HFF-Myc (cell line): Measurements from ENCODE around the gene ZPR1.
A peak's percentile ranks its signal among the peaks of the same experiment; 100 is the strongest.

Experiments used
- DNase-seq: peaks from one replicate; pipeline ENCODE4 v3.0.0-alpha.2; 2011; ENCODE audit warnings: low read depth; ENCODE audit errors: extremely low read depth
- H3K4me3 ChIP-seq: replicated peaks from 2 replicates; pipeline ENCODE4 v1.5.1; 2011; ENCODE audit warnings: low read depth, mild to moderate bottlenecking, control low read depth, low read length
- CTCF ChIP-seq: IDR thresholded peaks from 2 replicates; pipeline ENCODE4 v1.5.1; 2012; ENCODE audit warnings: mild to moderate bottlenecking, low read depth, low read length, control low read depth; ENCODE audit errors: missing control alignments

The ZPR1 gene

DNA sequence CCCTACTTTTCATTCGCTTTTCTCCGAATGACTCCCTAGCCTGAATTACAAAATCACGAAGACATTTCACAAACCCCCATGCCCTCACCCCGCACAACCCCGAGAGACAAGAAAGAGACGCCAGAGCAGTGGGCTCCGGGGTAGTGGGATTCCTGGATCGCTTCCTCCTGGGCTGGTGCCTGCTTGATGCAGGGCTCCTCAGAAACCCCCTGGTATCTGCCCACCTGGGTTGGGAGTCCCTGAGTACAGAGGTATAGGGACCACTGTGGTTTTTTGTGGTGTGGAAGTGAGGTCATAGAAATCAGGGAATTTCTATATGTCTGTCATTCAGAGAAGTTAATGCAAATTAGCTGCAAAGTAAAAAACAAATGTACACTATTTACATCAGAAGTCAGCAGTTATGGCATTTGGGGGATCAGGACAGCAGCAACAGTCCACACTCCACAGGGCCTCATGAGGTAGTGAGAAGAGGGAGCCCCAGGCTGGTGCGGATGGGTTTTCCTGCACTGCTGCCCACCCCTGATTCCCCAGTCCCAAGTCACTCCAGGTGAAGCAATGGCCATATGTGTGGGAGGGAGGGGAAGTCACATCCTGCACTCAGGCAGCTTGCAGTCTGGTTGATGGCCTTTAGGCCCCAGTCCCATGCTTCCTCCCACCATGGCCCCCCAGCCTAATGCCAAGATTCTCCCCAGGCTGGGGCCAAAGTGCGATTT is 54.6 kb downstream of the ZPR1 start:
- no peak for TF ChIP-seq CTCF
- DNase-seq: no peak

DNA sequence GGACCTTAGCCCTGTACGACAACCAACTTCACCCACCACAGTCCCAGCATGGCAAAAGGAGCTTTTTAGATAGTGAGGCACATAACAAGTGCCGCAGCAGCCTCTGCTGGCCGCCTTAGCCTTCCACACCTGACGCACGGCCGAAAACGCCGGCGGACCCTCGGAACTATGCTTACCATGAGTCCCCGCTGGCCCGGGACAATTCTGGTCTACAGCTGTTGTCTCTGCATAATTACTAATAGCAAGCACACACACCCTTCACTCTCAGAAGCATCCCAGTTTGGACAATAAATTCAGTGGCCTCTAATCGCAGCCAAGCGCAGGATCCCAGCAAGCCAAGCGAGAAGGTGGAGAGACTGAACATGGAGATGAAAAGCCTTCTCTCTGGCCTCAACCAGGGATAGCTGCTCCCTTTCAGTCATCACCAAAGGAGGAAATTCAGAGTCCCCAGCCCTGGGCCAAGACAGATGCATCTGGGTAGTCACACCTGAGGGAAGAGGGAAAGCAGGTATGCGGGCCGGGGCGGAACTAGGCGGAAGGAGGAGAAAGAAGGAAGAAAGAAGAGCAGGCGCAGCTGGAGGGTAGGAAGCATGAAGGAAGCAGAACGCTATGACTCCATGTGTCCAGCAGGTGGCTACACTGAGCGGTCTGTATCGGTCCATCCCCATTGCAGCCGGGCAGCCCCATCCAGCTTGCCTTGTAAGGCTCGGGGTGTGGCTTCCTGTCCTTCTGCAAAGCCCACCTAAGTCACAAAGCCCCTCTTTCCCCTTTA is 55.4 kb downstream of the ZPR1 start:
- peak; percentile 93 for TF ChIP-seq CTCF
- no peak overlapping the region for H3K4me3 ChIP-seq
- peak; percentile 52 for DNase-seq

More for the DNA sequence above, 54.6 kb downstream of the ZPR1 start:
- no peak overlapping the region for H3K4me3 ChIP-seq

DNA sequence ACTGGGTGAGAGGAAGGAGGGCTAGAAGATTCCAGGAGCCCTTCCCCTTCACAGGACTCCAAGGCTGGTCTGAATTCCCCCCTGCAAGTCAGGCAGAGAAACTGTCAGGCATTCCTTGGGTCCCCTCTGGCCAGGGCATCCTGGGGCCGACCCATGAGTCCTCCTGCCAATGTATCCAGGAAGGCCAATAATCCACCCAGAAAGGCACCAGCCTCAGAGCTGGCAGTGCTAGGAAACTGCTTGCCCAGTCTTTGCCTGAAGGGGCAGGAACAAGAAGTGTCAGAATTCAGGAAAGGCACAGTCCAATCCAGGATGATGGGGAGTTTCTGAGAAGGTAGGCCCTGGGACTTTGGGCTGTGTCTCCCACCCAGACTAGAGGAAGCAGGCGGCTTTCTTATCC is 56.0 kb downstream of the ZPR1 start:
- H3K4me3 ChIP-seq: no peak overlapping the region
- no peak for TF ChIP-seq CTCF
- no peak for DNase-seq

DNA sequence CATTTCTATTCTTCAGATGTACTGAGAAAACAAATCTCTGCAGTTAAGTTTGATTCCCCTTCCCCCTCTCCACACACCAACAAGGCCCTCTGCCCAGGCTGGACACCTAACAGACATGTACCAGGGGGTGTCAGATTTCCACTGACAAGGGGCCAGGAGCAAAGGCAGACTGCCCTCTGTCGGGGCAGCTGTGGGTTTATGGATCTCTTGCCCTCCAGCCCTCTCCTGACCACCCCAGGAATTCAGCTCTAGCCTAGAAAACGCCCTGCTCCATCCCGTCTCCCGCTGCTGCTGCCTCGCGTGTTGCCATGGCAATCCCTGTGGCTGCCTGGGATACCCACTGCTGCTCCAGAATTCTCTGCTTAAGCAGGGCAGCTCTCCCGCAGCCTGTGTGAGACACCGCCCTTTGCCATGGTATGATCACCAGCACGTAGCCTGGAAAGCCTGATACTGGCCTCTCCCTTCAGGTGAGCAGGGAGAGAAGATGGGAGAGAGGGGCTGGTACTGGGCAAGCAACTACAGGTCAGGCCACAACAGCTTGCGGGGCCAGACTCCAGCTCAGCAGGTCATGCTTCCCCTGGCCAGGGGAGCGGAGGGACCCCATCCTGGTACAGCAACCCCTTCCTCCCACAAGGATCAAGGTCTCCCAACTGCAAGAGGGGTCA is 56.6 kb downstream of the ZPR1 start:
- peak; percentile 3 for TF ChIP-seq CTCF
- DNase-seq: no peak
- H3K4me3 ChIP-seq: no peak overlapping the region

DNA sequence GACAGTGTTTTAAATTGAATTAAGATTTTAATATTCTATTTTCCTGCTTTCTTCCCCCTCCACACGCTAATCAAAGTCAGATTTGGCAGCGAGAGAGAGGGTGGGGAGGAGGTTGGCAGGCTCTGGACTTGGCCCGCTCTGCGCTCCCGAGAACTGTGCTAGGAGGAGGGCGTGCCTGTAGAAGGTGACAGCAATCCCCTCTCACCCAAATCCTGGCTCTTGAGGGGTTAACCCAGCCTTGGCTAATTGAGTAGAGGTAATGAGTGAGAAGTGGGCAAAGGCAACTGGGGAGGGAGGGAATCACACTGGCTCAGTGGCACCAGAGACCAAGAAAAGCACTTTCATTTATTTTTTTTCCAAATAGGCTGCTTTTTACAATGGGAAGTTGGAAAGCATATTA is 57.2 kb downstream of the ZPR1 start:
- TF ChIP-seq CTCF: no peak
- no peak for DNase-seq
- H3K4me3 ChIP-seq: no peak overlapping the region

GRCh38 chr11:116730241-116730561 is 57.6 kb downstream of the ZPR1 start:
- H3K4me3 ChIP-seq: no peak overlapping the region
- no peak for TF ChIP-seq CTCF

More at GRCh38 chr11:116730241-116730561, 57.6 kb downstream of the ZPR1 start:
- DNase-seq: no peak
